Chondrocyte (in vitro differentiated cells): ENCODE measurements around the gene COL5A3. TPM values are rescaled to one million over a fixed set of nuclear protein-coding genes. Genes with fewer than 3 reads are reported as not detected.

Source experiments
- DNase-seq: peaks from one replicate; pipeline ENCODE4 v3.0.0; 2021; ENCODE audit warnings: mixed read lengths, low spot score
- H3K27ac Mint-ChIP-seq: one replicate; pipeline ENCODE4 v1.8.0; 2021; ENCODE audit warnings: mild to moderate bottlenecking, moderate library complexity, mixed read lengths; ENCODE audit not compliant: unreplicated experiment
- H3K27me3 Mint-ChIP-seq: 2 replicates; pipeline ENCODE4 v1.8.0; 2021; ENCODE audit warnings: low read depth, mixed read lengths
- H3K36me3 Mint-ChIP-seq: 2 replicates; pipeline ENCODE4 v1.8.0; 2021; ENCODE audit warnings: low read depth, mixed read lengths
- H3K4me1 Mint-ChIP-seq: 2 replicates; pipeline ENCODE4 v1.8.0; 2021; ENCODE audit warnings: low read depth, mild to moderate bottlenecking, mixed read lengths
- H3K4me3 Mint-ChIP-seq: one replicate; pipeline ENCODE4 v1.8.0; 2021; ENCODE audit warnings: mild to moderate bottlenecking, moderate library complexity, mixed read lengths; ENCODE audit not compliant: unreplicated experiment
- H3K9me3 Mint-ChIP-seq: 2 replicates; pipeline ENCODE4 v1.8.0; 2021; ENCODE audit warnings: low read depth, mixed read lengths
- CTCF ChIP-seq: fragments of 200-600 bp; sonication (generic); IDR thresholded peaks from 2 replicates; pipeline ENCODE4 v1.5.0; 2021; ENCODE audit warnings: antibody characterized with exemption, mild to moderate bottlenecking, moderate library complexity
- total RNA-seq: library from RNA; stranded (reverse); gene quantifications from 3 replicates; pipeline ENCODE4 v1.2.1, GENCODE V29; 2021

COL5A3 gene
- total RNA-seq, 1 donor from 2014 or later, result 65.9 TPM

- no peaks in the 10 kb centered on the region for H3K36me3 Mint-ChIP-seq
- H3K27ac Mint-ChIP-seq, result no peak overlapping the region
- no peak for DNase-seq
- H3K9me3 Mint-ChIP-seq, result peaks cover 16% of the 10 kb centered on the region
- TF ChIP-seq CTCF, result no peak
- no peak overlapping the region for H3K4me3 Mint-ChIP-seq
- peaks cover 21% of the 10 kb centered on the region for H3K4me1 Mint-ChIP-seq
- peaks cover 5% of the 10 kb centered on the region for H3K27me3 Mint-ChIP-seq
These were observed 70.9 kb downstream of the COL5A3 start for GRCh38 chr19:9939301-9939913.

- no peak for TF ChIP-seq CTCF
- Mint-ChIP-seq H3K27me3 (peaks cover 8% of the 10 kb centered on the region), H3K4me1 (peaks cover 28% of the 10 kb centered on the region), H3K27ac (no peak overlapping the region), H3K36me3 (no peaks in the 10 kb centered on the region), H3K9me3 (peaks cover 12% of the 10 kb centered on the region), H3K4me3 (peak overlapping the region; percentile 40)
- DNase-seq, result no peak
These were observed 73.3 kb downstream of the COL5A3 start for GRCh38 chr19:9937001-9937411.

- Mint-ChIP-seq H3K4me3 (peak within 1 kb of the TSS; percentile 92), H3K27me3 (peaks cover 8% of the 10 kb centered on the region), H3K27ac (peak within 1 kb of the TSS; percentile 53), H3K4me1 (peaks cover 28% of the 10 kb centered on the region), H3K9me3 (peaks cover 8% of the 10 kb centered on the region), H3K36me3 (no peaks in the 10 kb centered on the region)
- TF ChIP-seq CTCF, result no peak
- DNase-seq, result no peak
These were observed 73.8 kb downstream of the COL5A3 start, which contains the start of gene OLFM2 for GRCh38 chr19:9936326-9937000. Gene OLFM2 (minus strand): TSS chr19:9936515. CDS start chr19:9936366, 149 bp downstream.

DNA sequence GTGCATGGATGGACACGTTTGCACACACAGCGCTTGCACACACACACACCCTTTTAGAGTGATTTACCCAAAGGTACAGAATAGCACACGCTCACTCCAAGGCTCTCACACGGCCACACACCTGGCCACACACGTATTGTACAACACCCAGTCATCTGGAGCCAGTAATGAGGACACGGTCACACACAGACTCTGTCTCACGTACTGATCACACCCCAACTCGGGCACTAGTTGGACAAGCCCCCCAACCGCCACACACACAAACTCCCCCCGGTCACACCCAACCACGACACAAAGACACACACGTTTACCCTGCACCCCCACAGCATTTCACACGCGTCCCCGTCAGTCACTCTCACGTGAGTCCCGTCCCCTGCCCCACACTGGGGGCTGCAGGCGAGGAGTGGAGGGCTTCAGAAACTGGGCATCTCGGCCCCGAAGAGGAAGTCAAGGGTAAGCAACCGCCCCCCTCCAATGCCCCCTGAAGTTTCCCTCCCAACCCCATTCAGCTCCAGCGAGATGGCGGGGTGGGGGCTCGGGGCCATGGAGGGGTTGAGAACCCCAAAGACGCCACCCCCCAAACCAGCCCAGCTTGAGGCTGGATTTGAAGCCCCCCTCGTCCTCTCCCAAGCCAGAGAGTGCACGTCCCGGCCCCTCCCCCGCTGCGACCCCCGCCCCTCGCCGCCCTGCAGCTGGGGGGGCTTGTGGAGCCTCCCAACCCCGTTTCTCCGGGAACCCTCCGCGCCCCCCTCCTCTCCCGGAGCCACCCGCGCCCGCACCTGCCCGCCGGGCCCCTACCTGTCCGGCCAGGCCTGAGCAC is 74.6 kb downstream of the COL5A3 start:
- H3K9me3 Mint-ChIP-seq, result peaks cover under 1% of the 10 kb centered on the region

More for the DNA sequence above, 74.6 kb downstream of the COL5A3 start:
- DNase-seq, result no peak
- Mint-ChIP-seq H3K4me3 (peak overlapping the region; percentile 92), H3K27me3 (peaks cover 8% of the 10 kb centered on the region), H3K4me1 (peaks cover 32% of the 10 kb centered on the region), H3K36me3 (no peaks in the 10 kb centered on the region), H3K27ac (peak overlapping the region; percentile 53)
- no peak for TF ChIP-seq CTCF
